Adipose tissue (tissue), 3 donors: ENCODE measurements around the gene SRP54. TPM values are rescaled to one million over a fixed set of nuclear protein-coding genes. Genes with fewer than 3 reads are reported as not detected.

ENCODE experiments used
- polyA plus RNA-seq, 3 donors: library from polyadenylated mRNA; stranded (reverse); fragments of 200-250 nt; gene quantifications; one replicate each; pipeline ENCODE4 v1.2.3, GENCODE V29; 2013
- donor health status: healthy with polysubstance abuse.
- donor health status: Bipolar disorder and iron deficiency.
- donor health status: healthy.

The SRP54 gene
- polyA plus RNA-seq, 3 donors = 23.0 to 32.1 (median 29.5) TPM

Other genes starting within 250 kb of the SRP54 start
- 10 to 100 TPM in 2 of 3 donors, 1 to 10 TPM in 1; 5.9 to 27.2 (median 24.3) TPM for gene BAZ1A, start 107.6 kb upstream of the SRP54 start, polyA plus RNA-seq
- gene FAM177A1, start 63.3 kb downstream of the SRP54 start, polyA plus RNA-seq = 10 to 100 TPM; 29.8 to 54.8 (median 40.0) TPM
- 10 to 100 TPM in 2 of 3 donors, 1 to 10 TPM in 1; 8.4 to 34.0 (median 22.4) TPM for gene PPP2R3C, start 139.0 kb downstream of the SRP54 start, polyA plus RNA-seq
- 10 to 100 TPM in 1 of 3 donors, 1 to 10 TPM in 2; 7.2 to 14.5 (median 8.4) TPM for gene PRORP, start 139.6 kb downstream of the SRP54 start, polyA plus RNA-seq